IMR-90 (cell line): Measurements from ENCODE around the gene ARL4C. TPM values are rescaled to one million over a fixed set of nuclear protein-coding genes. Genes with fewer than 3 reads are reported as not detected.

ENCODE experiments used
- ATAC-seq: fragments of 200-7000 bp; cut with Tn5 transposase; 2 replicates; pipeline ENCODE4 v1.9.1; 2020; ENCODE audit warnings: low read depth, mild to moderate bottlenecking, moderate library complexity
- BruUV-seq: library from RNA; stranded (reverse); fragments of 400-500 nt; replicated peaks from 2 replicates; lab custom pipeline; 2021; lab: Mats Ljungman, UMichigan
- CTCF ChIA-PET: fragments of 300-600 bp; formaldehyde crosslinking; extraction: SDS; loops from one replicate; lab custom pipeline; 2021; ENCODE audit warnings: antibody characterized with exemption; lab: Yijun Ruan, JAX
- POLR2A ChIA-PET: fragments of 300-600 bp; sonication (Branson Sonifier 250); formaldehyde crosslinking; loops from one replicate; lab custom pipeline; 2022; ENCODE audit warnings: antibody characterized with exemption; ENCODE audit not compliant: unreplicated experiment; lab: Charles Lee
- DNase-seq: peaks from one replicate; pipeline ENCODE4 v3.0.0; 2013
- H2AFZ ChIP-seq: replicated peaks from 2 replicates; pipeline ENCODE3; 2013; ENCODE audit warnings: low read length, mild to moderate bottlenecking; ENCODE audit not compliant: poor library complexity
- H2AK5ac ChIP-seq: 2 replicates; pipeline ENCODE4 v1.6.1; 2013; ENCODE audit warnings: low read depth, low read length, inconsistent platforms
- H2AK9ac ChIP-seq: replicated peaks from 2 replicates; pipeline ENCODE3; 2013; ENCODE audit warnings: mild to moderate bottlenecking, low read depth, low read length, moderate library complexity; ENCODE audit not compliant: poor library complexity
- H2BK120ac ChIP-seq: 2 replicates; pipeline ENCODE4 v1.6.1; 2013; ENCODE audit warnings: low read depth, low read length, inconsistent platforms
- H2BK15ac ChIP-seq: 3 replicates; pipeline ENCODE4 v1.6.1; 2013; ENCODE audit warnings: low read depth, low read length, inconsistent platforms
- H2BK20ac ChIP-seq: 2 replicates; pipeline ENCODE4 v1.6.1; 2013; ENCODE audit warnings: low read depth, mild to moderate bottlenecking, inconsistent platforms, low read length, moderate library complexity
- H2BK5ac ChIP-seq: 2 replicates; pipeline ENCODE4 v1.6.1; 2013; ENCODE audit warnings: mild to moderate bottlenecking, low read depth, low read length, inconsistent platforms; ENCODE audit not compliant: poor library complexity, severe bottlenecking
- H3K14ac ChIP-seq: replicated peaks from 2 replicates; pipeline ENCODE4 v1.6.1; 2013; ENCODE audit warnings: low read depth, low read length, inconsistent platforms
- H3K18ac ChIP-seq: 2 replicates; pipeline ENCODE4 v1.6.1; 2013; ENCODE audit warnings: low read depth, low read length, control low read depth
- H3K23ac ChIP-seq: 2 replicates; pipeline ENCODE4 v1.6.1; 2013; ENCODE audit warnings: low read depth, low read length, inconsistent platforms
- H3K27ac ChIP-seq: 2 replicates; pipeline ENCODE4 v1.5.1; 2013; ENCODE audit warnings: mild to moderate bottlenecking, control low read depth, low read length; ENCODE audit not compliant: insufficient read depth
- H3K27me3 ChIP-seq: 2 replicates; pipeline ENCODE4 v1.6.1; 2013; ENCODE audit warnings: low read length; ENCODE audit not compliant: control insufficient read depth, insufficient read depth
- H3K36me3 ChIP-seq: 2 replicates; pipeline ENCODE4 v1.6.1; 2013; ENCODE audit warnings: low read length, mixed read lengths; ENCODE audit not compliant: control insufficient read depth, insufficient read depth
- H3K4ac ChIP-seq: 2 replicates; pipeline ENCODE4 v1.6.1; 2013; ENCODE audit warnings: low read depth, low read length, inconsistent platforms
- H3K4me1 ChIP-seq: 2 replicates; pipeline ENCODE4 v1.6.1; 2013; ENCODE audit warnings: low read length, mixed read lengths; ENCODE audit not compliant: control insufficient read depth, insufficient read depth
- H3K4me2 ChIP-seq: 2 replicates; pipeline ENCODE4 v1.6.1; 2013; ENCODE audit warnings: low read depth, mild to moderate bottlenecking, control low read depth, low read length, moderate library complexity
- H3K4me3 ChIP-seq: 2 replicates; pipeline ENCODE4 v1.5.1; 2013; ENCODE audit warnings: low read depth, mild to moderate bottlenecking, control low read depth, low read length, moderate library complexity; ENCODE audit not compliant: insufficient read depth
- H3K56ac ChIP-seq: 2 replicates; pipeline ENCODE4 v1.6.1; 2013; ENCODE audit warnings: low read length, inconsistent platforms; ENCODE audit not compliant: insufficient read depth; ENCODE audit errors: extremely low read depth
- H3K79me1 ChIP-seq, 2 experiments: 2 replicates each; pipeline ENCODE4 v1.6.1; 2013; ENCODE audit warnings: low read length in 2 of 2, inconsistent platforms in 1 of 2, low read depth in 1 of 2
- H3K9ac ChIP-seq: 2 replicates; pipeline ENCODE4 v1.6.1; 2013; ENCODE audit warnings: low read depth, low read length, control low read depth
- H3K9me1 ChIP-seq: 2 replicates; pipeline ENCODE4 v1.6.1; 2013; ENCODE audit warnings: low read length, inconsistent platforms; ENCODE audit not compliant: insufficient read depth
- H3K9me3 ChIP-seq: 2 replicates; pipeline ENCODE4 v1.6.1; 2013; ENCODE audit warnings: low read length; ENCODE audit not compliant: control insufficient read depth, insufficient read depth
- H4K20me1 ChIP-seq: 2 replicates; pipeline ENCODE4 v1.6.1; 2013; ENCODE audit warnings: low read length, inconsistent platforms; ENCODE audit not compliant: insufficient read depth
- H4K5ac ChIP-seq: 2 replicates; pipeline ENCODE4 v1.6.1; 2013; ENCODE audit warnings: mild to moderate bottlenecking, low read depth, low read length, control low read depth
- H4K8ac ChIP-seq, 2 experiments: 2 replicates each; pipeline ENCODE4 v1.6.1; 2013; ENCODE audit warnings: low read depth in 2 of 2, low read length in 2 of 2, control low read depth in 1 of 2, inconsistent platforms in 1 of 2
- H4K91ac ChIP-seq: 2 replicates; pipeline ENCODE4 v1.6.1; 2013; ENCODE audit warnings: low read depth, low read length, inconsistent platforms; ENCODE audit not compliant: insufficient read depth
- BHLHE40 ChIP-seq: fragments of 150-350 bp; IDR thresholded peaks from 2 replicates; pipeline ENCODE4 v1.6.1; 2016; ENCODE audit warnings: mild to moderate bottlenecking, low read depth, low read length
- CHD1 ChIP-seq: IDR thresholded peaks from 2 replicates; pipeline ENCODE4 v1.6.1; 2012; ENCODE audit warnings: low read depth, low read length, improper control_type of control experiment
- FOS ChIP-seq: fragments of 150-350 bp; IDR thresholded peaks from 2 replicates; pipeline ENCODE4 v1.6.1; 2016; ENCODE audit warnings: low read depth, low read length
- MAFK ChIP-seq: IDR thresholded peaks from 2 replicates; pipeline ENCODE4 v1.6.1; 2012; ENCODE audit warnings: low read depth, low read length, improper control_type of control experiment
- MAZ ChIP-seq: IDR thresholded peaks from 2 replicates; pipeline ENCODE4 v1.6.1; 2012; ENCODE audit warnings: low read depth, mild to moderate bottlenecking, low read length, improper control_type of control experiment, moderate library complexity, borderline replicate concordance
- MXI1 ChIP-seq: IDR thresholded peaks from 2 replicates; pipeline ENCODE4 v1.6.1; 2012; ENCODE audit warnings: low read depth, mild to moderate bottlenecking, low read length, moderate library complexity, borderline replicate concordance
- NFE2L2 ChIP-seq: fragments of 150-350 bp; IDR thresholded peaks from 2 replicates; pipeline ENCODE4 v1.6.1; 2016; ENCODE audit warnings: low read depth, mild to moderate bottlenecking, low read length
- POLR2A ChIP-seq: IDR thresholded peaks from 2 replicates; pipeline ENCODE4 v1.6.1; 2012; ENCODE audit warnings: mild to moderate bottlenecking, low read depth, low read length
- RFX5 ChIP-seq: IDR thresholded peaks from 2 replicates; pipeline ENCODE4 v1.8.0; 2012; ENCODE audit warnings: low read depth, mild to moderate bottlenecking, low read length, moderate library complexity
- USF2 ChIP-seq: fragments of 150-350 bp; IDR thresholded peaks from 2 replicates; pipeline ENCODE4 v1.6.1; 2017; ENCODE audit warnings: mild to moderate bottlenecking, antibody characterized with exemption, low read length, low read depth
- WGBS, 2 experiments: methylation state at CpG; one replicate each; pipeline versions ENCODE4 v1.1.5 to v1.1.7; 2013; ENCODE audit warnings: missing lambda C conversion rate in 2 of 2; ENCODE audit not compliant: insufficient read length in 1 of 2; ENCODE audit errors: extremely low coverage in 2 of 2; 5-methylcytosine and 5-hydroxymethylcytosine counted together
- dilution Hi-C: fragments of 300-500 bp; cut with HindIII; formaldehyde crosslinking; loops from one replicate; pipeline ENCODE4 v1.14.3; 2018; ENCODE audit warnings: low sequenced_read_pairs; ENCODE audit not compliant: unreplicated experiment
- in situ Hi-C: fragments of 300-500 bp; cut with MboI; formaldehyde crosslinking; loops from 3 replicates; pipeline ENCODE4 v1.14.3; 2019; ENCODE audit warnings: low sequenced_read_pairs, inconsistent platforms, mixed read lengths
- intact Hi-C: fragments of 100-400 bp; cut with micrococcal nuclease; formaldehyde crosslinking; loops from 2 replicates; pipeline ENCODE4 v1.10.0; 2022
- polyA plus RNA-seq, 3 experiments: library from polyadenylated mRNA; depleted of rRNA; stranded (reverse); fragments of >200 nt; gene quantifications; 2 replicates each; pipeline ENCODE4 v1.2.3, GENCODE V29; 2012; ENCODE audit warnings: low replicate concordance in 1 of 3
- total RNA-seq: library from RNA; depleted of rRNA; stranded (reverse); fragments of >200 nt; gene quantifications from 2 replicates; pipeline ENCODE4 v1.2.3, GENCODE V29; 2012

The ARL4C gene
- total and polyA plus RNA-seq, 2 of the 4 experiments (the other 2 are of a cell fraction): 7.7 to 8.2 TPM

GRCh38 chr2:234448506-234449184 is 48.2 kb downstream of the ARL4C start:
- POLR2A ChIA-PET: no interaction called here
- in situ Hi-C loops: no loop called here
- peak overlapping the region; percentile 36 to 58 for H4K8ac ChIP-seq
- peak overlapping the region; percentile 87 for H3K18ac ChIP-seq
- peak overlapping the region; percentile 23; the same call in 2 of the 3 replicates for H2BK15ac ChIP-seq
- peak overlapping the region; percentile 34; the same call in 1 of the 2 replicates for H3K14ac ChIP-seq
- no peak for DNase-seq
- BruUV-seq: no TSS peak
- H4K5ac ChIP-seq: peak overlapping the region; percentile 81
- peak overlapping the region; percentile 72 for H2BK120ac ChIP-seq
- H3K9me1 ChIP-seq: peaks cover 25% of the 10 kb centered on the region
- WGBS, 2 experiments: 59% methylated on average over 2 of the region's 13 CpGs; no CpG with 5 or more reads in 1 of the 2 experiments
- H3K4me1 ChIP-seq: peaks cover 27% of the 10 kb centered on the region
- peak overlapping the region; percentile 22; the same call in 1 of the 2 replicates for H3K27ac ChIP-seq
- H2AK9ac ChIP-seq: no peak overlapping the region
- H3K27me3 ChIP-seq: no peaks in the 10 kb centered on the region
- H2AFZ ChIP-seq: no peak overlapping the region
- ATAC-seq: no peak
- no peaks in the 10 kb centered on the region for H3K9me3 ChIP-seq
- peak overlapping the region; percentile 47 for H2BK5ac ChIP-seq
- H4K91ac ChIP-seq: peak overlapping the region; percentile 73; the same call in 1 of the 2 replicates
- H3K4me2 ChIP-seq: peak overlapping the region; percentile 14; the same call in 1 of the 2 replicates
- no peak overlapping the region; the same call in 1 of the 2 replicates for H3K56ac ChIP-seq
- peak overlapping the region; percentile 26 for H2AK5ac ChIP-seq
- TF ChIP-seq BHLHE40 (no peak), USF2 (no peak), NFE2L2 (no peak), MAFK (no peak), CHD1 (no peak), POLR2A (no peak), FOS (no peak), MAZ (no peak), MXI1 (no peak), RFX5 (no peak)
- no peak overlapping the region for H3K9ac ChIP-seq
- intact Hi-C loops: loop anchor here (2.0 to 10.0 kb wide), 2 partner anchors 314 to 536 kb away; no protein-coding TSS in a partner anchor
- dilution Hi-C loops: no loop called here
- H4K20me1 ChIP-seq: no peaks in the 10 kb centered on the region
- CTCF ChIA-PET: interaction anchor here (0.6 kb wide), 2 partner anchors 52 to 314 kb away, joined by 3 read pairs; no protein-coding TSS in a partner anchor
- H3K36me3 ChIP-seq: no peaks in the 10 kb centered on the region
- no peak overlapping the region for H3K4me3 ChIP-seq
- H2BK20ac ChIP-seq: peak overlapping the region; percentile 84
- H3K23ac ChIP-seq: peak overlapping the region; percentile 2; the same call in 1 of the 2 replicates
- H3K4ac ChIP-seq: peak overlapping the region; percentile 78
- peaks cover 0 to 8% of the 10 kb centered on the region in 2 experiments; a peak in 2 of 4 replicates for H3K79me1 ChIP-seq
